Activated T-helper 1 cell treated with Interleukin-2 at 50 U/mL for 16 hours (primary cell): Measurements from ENCODE around the gene PEAK1.
"Not testable (repeated sequence)": the region's sequence is repeated elsewhere in the genome, so short reads cannot be mapped to it uniquely, and the experiment has no call there.

Experiments
- DNase-seq: peaks from one replicate; pipeline ENCODE4 v3.0.0-alpha.2; 2020; ENCODE audit warnings: low read depth

The PEAK1 gene

GRCh38 chr15:77221708-77222107 is 198.2 kb downstream of the PEAK1 start:
- no peak for DNase-seq

DNA sequence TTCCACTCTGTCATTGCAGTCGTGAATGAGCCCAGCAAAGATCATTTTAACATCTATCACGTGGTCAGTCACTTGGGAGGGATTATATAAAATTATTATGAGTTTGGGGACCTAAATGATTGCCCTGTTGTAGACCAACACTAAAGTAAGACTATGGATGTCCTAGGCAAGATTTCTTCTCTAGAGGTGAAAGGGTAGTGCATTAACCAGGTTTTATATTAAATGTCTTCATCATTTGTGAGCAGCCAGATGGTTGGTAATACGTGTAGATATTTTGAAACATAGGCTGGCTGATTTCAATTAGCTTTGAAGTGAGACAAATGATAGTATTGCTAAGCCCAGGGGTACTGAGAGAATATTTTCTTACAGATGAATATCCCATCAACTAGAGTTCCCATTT is 198.7 kb downstream of the PEAK1 start:
- DNase-seq = no peak

DNA sequence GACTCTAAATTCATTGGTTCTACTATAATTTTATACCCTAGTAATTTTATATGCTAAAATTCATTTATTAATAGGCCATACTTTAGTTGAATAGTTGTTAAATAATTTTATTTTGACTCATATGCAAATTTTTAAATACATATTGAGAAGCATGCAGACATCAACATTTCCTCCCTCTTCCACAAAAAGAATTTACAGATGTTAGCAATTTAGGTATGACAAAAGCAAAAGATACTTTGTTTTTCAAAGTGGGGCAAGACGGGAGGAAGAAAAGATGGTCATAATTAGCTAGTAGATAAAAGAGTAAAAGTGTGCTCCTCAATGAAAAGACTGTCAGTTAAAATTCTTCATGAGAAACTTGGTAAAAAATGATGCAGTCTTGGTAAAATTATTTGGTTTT is 200.1 kb downstream of the PEAK1 start:
- DNase-seq = no peak

GRCh38 chr15:77209221-77209620 is 210.7 kb downstream of the PEAK1 start:
- no peak for DNase-seq

DNA sequence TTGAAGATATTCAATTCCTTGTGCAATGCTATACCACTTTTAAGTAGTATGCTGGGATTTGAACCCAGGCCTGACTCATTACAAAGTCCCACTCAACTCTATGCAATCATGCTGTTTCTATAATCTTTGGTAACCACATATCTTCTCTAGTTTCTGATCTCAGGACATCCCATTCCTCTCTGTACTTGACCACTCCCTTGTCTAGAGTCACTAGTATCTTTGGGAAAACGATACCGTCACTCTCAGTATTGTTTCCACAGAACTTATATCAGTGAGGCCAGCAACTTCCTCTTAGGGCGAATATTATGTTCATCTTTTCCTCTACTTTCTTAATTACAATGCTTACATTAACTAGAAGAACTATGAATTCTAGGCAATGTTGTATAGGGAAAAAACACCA is 211.7 kb downstream of the PEAK1 start:
- no peak for DNase-seq

GRCh38 chr15:77201665-77202064 is 218.2 kb downstream of the PEAK1 start:
- DNase-seq = no peak

DNA sequence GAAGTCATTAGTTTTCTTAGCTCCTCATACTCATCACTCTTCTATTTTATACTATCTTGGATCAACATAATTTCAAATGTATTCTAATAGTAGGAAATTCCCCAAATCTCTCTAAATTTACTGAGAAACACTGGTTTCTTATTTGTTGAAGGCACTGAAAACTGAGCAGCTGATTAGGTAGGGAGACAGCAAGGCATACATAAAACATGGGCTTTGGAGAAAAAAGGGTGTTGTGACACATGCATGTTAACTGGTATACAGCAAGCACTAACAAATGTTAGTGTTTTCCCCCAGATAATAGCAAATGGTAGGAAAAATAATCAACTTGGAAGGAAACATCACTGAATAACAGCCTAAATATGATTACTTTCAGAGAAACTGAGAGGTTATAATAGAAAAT is 223.5 kb downstream of the PEAK1 start:
- DNase-seq = no peak

DNA sequence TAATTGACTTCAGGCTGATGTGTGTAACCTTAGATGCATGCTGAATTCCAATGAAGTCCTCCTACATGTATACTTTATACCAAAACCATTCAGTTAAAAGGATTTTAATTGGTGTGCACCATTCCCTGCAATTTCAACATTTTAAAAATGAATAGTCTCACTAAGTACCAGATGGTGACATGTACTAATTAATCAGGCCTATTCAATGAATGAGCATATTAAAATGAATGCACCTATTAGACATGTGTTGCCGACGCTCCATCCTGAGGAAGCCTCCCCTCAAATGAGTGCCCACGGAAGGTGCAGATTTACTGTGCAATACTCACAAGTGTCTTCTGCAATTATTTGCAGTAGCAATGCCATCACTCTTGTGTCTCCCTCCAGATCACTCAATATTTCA is 224.3 kb downstream of the PEAK1 start:
- DNase-seq = no peak

- DNase-seq = no peak
Observed at GRCh38 chr15:77192451-77192850, 227.5 kb downstream of the PEAK1 start.

GRCh38 chr15:77191230-77191834 is 228.6 kb downstream of the PEAK1 start:
- no peak for DNase-seq

DNA sequence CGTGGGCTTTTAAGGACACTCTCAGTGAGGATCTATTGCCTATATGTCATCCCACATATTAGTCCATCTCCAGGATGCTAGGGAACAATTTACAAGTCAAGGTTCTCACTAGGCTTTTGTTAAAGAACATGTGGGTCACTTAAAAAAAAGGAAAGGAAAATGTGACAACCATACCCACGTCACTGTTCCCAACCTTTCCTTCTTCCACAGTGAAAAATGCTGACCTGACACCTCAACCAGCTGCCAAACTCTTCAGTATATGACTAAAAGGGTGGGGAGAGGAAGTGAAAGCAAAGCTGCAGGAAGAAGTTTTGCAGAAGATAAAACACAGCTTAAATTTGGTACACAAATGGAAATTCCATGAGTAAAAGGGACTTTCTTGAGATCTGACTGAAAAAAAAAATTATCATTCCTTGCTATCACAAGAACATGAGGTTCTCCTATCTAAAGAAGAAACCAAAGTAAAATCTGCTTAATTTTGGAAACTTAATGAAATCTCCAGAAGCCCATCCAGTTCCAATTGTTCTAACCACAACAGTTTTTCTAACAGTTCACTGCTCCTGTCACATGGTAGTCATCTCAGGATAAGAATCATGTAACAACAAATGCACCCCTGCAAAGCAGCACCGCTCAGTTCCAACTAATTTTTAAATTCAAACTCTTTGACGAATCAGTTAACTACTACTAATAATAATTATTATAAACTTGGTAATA is 232.0 kb downstream of the PEAK1 start:
- no peak for DNase-seq

DNA sequence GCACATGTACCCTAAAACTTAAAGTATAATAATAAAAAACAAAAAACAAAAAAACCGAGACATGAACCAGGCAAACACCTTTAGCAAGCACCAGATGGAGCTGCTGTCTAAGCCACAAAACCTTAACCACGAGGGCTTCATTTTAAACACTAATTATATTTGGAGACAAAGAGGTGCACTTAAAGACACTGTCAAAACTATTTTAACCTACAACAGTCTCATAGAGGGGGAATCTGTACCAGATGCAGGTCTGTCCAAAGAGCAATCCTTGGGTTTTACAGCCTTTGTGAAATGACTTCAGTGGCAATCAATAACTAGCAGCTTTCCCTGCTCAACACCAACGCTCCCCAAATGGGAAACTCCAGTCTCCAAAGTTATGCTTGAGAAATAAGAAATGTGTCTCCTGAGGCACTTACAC is 233.3 kb downstream of the PEAK1 start:
- DNase-seq = no peak

DNA sequence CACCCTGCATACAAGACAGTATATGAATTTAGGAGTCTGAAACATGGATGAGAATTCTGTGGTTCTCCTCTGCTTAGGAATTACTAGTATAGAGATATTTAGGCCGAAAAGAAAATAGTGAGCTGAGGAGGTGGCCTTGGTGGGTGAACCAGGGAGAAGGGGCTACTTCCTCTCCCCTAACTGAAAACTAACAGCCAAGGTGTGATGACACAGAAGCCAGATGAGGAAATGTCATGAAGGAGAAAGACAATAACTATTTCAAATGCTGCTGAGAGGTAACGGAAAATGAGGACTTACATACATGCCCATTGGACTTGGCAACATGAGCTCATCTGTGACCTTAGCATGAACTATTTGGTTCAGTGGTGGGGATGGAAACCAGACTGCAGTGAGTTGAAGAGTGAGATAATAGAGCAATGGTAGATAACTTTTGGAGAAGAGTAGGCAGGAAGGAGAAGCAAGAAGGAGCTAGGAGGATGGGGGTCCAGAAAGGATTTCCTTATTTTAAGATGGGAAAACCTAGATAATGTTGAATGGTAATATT is 234.6 kb downstream of the PEAK1 start:
- DNase-seq = no peak

DNA sequence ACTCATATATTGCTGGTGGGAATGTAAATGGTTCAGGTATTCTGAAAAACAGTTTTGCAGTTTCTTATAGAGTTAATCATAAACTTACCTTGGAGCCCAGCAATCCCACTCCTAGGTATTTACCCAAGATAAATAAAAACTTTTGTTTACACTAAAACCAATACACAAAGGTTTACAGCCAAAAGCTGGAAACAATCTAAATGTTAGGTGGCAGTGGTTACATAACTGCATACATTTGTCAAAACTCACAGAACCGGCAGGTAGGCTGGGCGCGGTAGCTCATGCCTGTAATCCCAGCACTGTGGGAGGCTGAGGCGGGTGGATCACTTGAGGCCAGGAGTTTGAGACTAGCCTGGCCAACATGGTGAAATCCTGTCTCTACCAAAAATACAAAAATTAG is 235.6 kb downstream of the PEAK1 start:
- DNase-seq = not testable (repeated sequence)

- DNase-seq = no peak
Observed at GRCh38 chr15:77183066-77183465, 236.8 kb downstream of the PEAK1 start.

DNA sequence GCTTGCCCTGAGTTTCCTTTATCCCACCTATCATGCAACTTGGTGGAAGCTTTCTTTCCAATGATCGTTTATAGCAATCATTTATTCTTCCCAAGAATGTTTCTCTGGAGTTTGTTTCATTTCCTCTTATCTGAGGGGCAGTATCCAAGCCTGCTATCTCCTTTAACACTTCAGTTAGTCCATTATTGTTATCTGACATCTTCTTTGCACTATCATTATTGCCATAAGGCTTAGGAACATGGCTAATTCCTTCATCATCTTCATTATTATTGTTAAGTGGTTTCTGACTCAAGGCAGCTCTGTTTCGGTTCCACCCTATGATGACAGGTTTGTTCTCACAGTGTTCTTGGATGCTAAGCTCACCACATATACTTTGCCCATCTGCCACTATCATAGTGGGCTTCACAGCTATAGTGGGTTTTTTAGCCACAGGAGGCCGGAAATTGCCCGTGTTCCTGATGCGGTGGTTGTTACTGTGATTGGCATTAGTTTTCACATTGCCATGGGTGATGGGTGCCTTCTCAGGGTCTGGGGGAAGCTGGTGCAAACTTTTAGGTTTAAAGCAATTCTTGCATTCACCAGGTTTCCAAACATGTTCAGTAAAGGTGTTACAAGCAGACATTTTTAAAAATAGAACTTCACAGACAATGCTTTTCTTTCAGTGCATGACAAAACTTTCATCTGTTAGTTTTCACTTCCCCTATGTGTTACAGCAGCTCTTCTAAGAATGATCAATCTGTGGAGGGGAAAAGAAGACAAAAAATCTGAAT is 238.4 kb downstream of the PEAK1 start:
- no peak for DNase-seq

DNA sequence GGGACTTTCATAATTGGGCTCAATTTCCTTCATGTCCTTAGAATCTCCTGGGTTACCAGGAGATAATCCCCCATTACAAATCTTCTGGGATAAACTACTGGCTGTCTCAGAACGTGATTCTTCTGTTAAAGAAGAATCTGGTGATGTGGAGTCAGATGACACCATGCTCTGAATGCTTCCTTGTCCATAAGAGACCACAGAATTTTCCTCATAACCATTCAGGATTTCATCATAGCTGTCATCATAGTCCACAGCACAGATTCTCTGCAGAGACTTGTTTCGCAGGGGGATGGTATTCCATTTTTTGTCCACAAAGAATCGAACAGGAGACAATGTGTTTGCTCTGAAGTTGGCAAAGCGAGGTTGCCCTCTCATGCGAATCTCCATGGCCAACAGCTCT is 239.1 kb downstream of the PEAK1 start:
- DNase-seq = no peak

- no peak for DNase-seq
Observed at GRCh38 chr15:77180270-77180669, 239.6 kb downstream of the PEAK1 start.

DNA sequence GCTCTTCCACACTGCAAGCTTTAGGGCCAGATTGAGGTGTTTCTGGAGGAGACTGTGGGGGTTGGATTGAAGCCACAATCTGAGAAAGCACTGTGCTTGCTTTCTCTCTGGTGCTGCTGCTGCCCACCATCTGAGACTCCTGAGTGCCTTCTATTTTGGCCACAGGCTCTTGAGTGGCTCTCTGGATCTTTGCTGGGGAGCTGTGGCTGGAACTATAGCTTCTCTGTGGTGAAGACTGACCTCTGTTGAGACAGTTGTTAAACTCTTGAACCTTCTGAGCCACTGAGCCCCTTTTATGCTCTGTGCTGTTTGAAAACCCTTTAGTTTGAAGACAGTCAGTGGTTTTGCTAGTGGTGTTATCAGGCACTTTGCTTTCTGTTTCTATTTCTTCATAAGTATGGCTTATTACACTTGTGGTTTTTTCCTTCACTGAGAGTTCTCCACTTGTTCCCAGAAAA is 240.3 kb downstream of the PEAK1 start:
- no peak for DNase-seq

DNA sequence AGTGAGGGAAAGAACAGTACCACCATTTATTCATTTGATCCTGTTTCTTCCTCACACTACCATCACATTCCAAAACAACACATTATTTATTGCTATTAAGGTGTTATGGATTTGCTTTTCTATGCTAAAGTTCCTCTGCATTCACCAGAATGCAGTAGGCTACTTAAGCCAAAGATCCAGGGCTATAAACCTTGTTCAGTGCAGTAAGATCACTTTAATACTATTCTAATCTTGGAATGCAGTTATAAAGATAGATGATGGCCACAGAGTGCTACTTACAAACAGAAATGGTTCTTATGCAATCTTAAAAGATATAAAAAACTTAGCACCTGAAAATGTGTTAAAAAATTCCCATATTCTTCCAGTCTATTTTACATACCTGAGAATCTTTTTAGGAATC is 241.5 kb downstream of the PEAK1 start:
- DNase-seq = no peak

DNA sequence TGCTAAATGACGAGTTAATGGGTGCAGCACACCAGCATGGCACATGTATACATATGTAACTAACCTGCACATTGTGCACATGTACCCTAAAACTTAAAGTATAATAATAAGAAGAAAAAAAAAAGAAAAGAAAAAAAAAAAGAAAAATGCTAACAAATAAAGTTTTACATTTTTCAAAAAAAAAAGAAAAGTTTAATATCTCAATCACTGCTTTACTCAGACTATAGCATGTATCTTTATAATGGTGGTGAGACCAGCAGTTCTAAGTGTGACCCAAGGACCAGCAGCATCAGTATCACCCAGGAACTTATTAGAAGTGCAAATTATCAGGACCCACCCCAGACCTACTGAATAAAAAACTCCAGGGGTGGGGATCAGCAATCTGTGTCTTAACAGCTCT is 243.8 kb downstream of the PEAK1 start:
- not testable (repeated sequence) for DNase-seq

GRCh38 chr15:77173487-77173886 is 246.4 kb downstream of the PEAK1 start:
- no peak for DNase-seq
